MM.1S (cell line): ENCODE measurements around the gene TIPRL.

Experiments
- EZH2 ChIP-seq: fragments of 300-600 bp; sonication (generic); optimal IDR thresholded peaks from 2 replicates; pipeline ENCODE3; 2017; ENCODE audit warnings: low read depth, mild to moderate bottlenecking, antibody characterized with exemption, low read length, mixed read lengths
- EZH2phosphoT487 ChIP-seq: fragments of 300-600 bp; sonication (generic); IDR thresholded peaks from 2 replicates; pipeline ENCODE4 v1.6.1; 2018; ENCODE audit warnings: antibody characterized with exemption, low read length
- TF ChIP-seq, protein P1 (sequence below): fragments of 300-600 bp; sonication (generic); IDR thresholded peaks from 2 replicates; pipeline ENCODE4 v1.5.1; 2016; ENCODE audit warnings: antibody characterized with exemption, low read length, mixed read lengths

- TF ChIP-seq, protein P1, sequence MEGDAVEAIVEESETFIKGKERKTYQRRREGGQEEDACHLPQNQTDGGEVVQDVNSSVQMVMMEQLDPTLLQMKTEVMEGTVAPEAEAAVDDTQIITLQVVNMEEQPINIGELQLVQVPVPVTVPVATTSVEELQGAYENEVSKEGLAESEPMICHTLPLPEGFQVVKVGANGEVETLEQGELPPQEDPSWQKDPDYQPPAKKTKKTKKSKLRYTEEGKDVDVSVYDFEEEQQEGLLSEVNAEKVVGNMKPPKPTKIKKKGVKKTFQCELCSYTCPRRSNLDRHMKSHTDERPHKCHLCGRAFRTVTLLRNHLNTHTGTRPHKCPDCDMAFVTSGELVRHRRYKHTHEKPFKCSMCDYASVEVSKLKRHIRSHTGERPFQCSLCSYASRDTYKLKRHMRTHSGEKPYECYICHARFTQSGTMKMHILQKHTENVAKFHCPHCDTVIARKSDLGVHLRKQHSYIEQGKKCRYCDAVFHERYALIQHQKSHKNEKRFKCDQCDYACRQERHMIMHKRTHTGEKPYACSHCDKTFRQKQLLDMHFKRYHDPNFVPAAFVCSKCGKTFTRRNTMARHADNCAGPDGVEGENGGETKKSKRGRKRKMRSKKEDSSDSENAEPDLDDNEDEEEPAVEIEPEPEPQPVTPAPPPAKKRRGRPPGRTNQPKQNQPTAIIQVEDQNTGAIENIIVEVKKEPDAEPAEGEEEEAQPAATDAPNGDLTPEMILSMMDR: no peak
- TF ChIP-seq EZH2: no peak
- TF ChIP-seq EZH2phosphoT487: no peak
These were observed 44.5 kb downstream of the TIPRL start for GRCh38 chr1:168223261-168223660.
